Islet of Langerhans (tissue), 1 donor: Measurements from ENCODE around the gene ZBTB7C.

Source experiments
- FAIRE-seq: peaks from one replicate; lab custom pipeline; 2011; peaks lifted over from hg19 to GRCh38; lab: Jason Lieb, UNC

Gene ZBTB7C

DNA sequence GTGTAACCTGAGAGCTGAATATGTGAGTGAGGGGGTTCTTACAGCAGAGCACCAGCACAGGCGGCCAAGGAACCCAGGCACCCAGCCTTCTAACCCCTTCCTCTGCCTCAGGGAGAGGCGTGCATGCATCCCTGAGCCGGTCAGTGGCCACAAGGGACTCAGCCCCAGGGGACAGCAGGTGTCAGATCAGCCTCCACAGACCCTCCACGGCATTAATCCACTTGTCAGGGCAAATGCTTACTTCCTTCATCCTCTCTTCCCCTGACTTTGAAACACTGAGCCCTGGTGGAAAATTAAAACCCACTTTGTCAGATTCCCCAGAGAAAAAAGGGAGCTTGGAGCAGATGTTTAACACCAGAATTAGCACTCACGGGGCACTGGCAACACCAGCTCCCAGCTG is 418.2 kb downstream of the ZBTB7C start:
- FAIRE-seq = no peak

DNA sequence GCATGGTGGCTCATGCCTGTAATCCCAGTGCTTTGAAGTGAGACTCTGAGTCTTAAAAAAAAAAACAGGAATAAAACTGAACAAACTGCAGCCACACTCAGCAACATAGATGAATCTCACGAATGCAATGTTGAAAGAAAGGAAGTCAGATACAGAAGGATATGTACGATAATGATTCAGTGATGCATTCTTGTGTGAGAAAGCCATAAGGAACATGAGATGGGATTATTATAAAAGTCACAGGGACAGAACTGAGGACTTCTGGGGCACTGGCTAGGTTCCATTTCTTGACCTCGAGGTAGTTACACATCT is 421.8 kb downstream of the ZBTB7C start:
- no peak for FAIRE-seq

DNA sequence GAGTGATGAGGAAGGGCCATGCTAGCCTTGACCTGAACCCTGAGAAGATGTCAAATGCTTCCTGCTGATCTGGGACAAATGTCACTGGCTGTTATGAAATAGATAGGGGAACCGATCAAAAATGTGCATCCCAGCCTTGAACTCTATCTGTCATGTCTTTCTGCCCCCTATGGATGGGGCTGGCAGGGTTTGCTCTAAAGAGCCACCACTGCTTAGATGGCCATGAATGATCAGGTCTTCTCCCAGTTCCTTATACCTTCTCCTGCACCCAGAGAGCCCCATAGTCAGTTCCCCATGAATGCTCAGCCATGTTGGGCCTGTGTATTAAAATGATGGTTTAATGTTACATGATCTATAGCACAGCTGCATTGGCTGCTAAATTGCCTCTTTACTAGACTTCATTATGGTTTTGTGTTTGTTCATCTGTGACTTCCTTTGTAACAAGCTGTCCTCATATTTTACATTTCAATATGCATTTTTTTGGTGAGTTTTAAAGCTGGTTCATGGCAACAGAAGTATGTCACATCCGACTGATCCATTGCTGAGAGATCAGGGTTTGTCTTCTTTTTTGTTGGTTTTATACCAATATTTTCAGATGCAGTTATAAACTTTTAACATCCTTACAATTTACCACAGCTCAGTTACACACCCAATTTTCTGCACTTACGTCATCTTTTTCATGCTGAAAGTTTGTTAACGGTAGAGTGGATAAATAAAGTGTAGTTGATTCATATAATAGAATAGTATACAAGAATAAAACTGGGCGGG is 422.4 kb downstream of the ZBTB7C start:
- no peak for FAIRE-seq

GRCh38 chr18:47985866-47986265 is 423.3 kb downstream of the ZBTB7C start:
- no peak for FAIRE-seq

GRCh38 chr18:47984991-47985390 is 424.2 kb downstream of the ZBTB7C start:
- FAIRE-seq = no peak

DNA sequence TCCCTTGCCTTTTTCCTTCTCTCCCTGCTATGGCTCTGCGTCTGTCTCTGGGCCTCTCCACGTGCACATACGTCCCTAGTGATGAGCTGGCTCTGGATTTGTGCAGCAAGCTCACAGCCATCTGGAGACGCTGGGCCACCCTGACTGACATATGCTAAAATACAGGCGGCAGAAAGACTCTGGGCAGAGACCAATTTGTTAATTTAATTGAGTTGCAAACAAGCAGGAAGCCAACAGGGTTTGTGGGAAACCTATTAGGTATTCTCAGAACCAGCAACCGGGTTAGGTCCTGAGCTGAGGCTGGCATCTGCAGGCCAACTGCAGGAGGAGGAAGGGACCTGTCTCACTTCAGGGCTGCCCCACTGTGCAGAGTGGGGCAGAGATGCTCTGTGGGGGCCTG is 425.2 kb downstream of the ZBTB7C start:
- FAIRE-seq = no peak

DNA sequence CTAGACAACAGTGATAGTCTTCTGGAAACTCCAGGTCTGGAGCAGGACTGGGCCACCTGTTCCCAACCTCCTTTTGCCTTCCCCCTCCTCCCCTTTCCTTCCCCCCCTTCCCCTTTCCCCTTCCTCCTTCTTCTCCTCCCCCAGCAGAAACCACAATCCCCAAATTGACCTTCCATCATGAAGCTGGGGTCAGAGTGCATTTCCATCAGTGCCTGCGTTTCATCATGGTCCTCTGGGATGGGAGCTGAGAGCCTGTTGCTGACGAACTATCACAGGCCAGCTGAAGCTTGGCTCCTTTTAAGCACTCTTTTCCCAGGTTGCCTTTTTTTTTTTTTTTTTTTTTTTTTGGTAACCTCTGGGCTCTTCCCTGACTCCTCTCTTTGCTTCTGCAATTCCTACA is 426.1 kb downstream of the ZBTB7C start:
- no peak for FAIRE-seq

GRCh38 chr18:47981830-47982229 is 427.4 kb downstream of the ZBTB7C start:
- no peak for FAIRE-seq

- no peak for FAIRE-seq
Measured at GRCh38 chr18:47981320-47981719, 427.9 kb downstream of the ZBTB7C start.

DNA sequence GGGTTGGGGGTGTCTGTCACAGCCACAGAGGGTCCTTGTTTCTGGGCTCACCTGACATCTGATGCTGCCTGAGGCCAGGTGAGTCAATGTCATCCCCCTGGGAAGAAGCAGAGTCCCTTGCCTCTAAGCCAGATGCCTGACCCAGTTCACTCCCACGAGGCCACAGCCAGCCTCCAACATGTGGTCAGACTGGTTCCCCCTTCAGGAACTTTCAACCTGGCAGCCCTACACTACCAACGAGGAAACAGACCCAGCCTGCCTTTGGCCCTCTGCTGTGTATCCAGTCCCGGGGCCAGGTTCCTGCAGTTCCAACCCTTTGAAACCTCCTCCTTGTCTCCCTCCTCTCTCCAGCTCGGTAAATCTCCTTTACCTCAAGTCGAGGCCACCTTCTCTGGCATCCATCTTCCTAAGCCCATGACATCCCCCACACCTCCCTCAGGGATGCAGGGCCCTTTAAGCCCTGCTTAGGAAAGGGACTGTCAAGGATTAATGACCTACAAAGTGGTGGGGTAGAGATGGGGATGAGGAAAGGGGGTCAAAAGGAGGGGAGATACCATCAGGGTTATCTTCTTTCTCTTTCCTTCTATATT is 429.5 kb downstream of the ZBTB7C start:
- no peak for FAIRE-seq

- FAIRE-seq = no peak
Measured at GRCh38 chr18:47978603-47979002, 430.6 kb downstream of the ZBTB7C start.

DNA sequence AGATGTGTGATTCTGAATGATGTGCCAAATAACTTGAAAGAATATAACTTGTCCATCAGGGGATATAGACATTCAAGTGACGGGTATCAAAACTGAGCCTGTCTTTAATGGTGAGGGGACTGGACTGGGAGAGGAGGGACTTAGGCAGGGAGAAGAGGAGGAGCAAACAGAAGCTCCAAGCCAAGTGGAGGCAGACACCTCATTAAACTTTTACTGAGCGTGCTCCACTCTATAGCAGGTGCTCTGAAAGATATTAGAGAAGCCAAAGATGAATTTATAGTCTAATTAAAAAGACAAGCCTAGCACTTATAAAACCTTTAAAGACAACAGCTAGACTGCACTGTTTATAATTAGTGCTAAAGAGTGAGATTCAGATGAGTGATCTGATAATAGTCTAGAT is 431.0 kb downstream of the ZBTB7C start:
- FAIRE-seq = no peak
